GM18499 (cell line): Measurements from ENCODE around the gene SLC25A15.
"Not testable (repeated sequence)": the region's sequence is repeated elsewhere in the genome, so short reads cannot be mapped to it uniquely, and the experiment has no call there.

Source experiments
- ATAC-seq: cut with Tn5 transposase; IDR thresholded peaks from one replicate; pipeline ENCODE4 v1.9.1; 2021; ENCODE audit warnings: moderate number of reproducible peaks; ENCODE audit not compliant: insufficient read depth, unreplicated experiment

SLC25A15 gene

GRCh38 chr13:40812102-40812501, 22.7 kb downstream of the SLC25A15 start:
- ATAC-seq: no peak

GRCh38 chr13:40812724-40813445, 23.5 kb downstream of the SLC25A15 start:
- ATAC-seq: no peak

GRCh38 chr13:40813667-40814454, 24.4 kb downstream of the SLC25A15 start:
- ATAC-seq: no peak

GRCh38 chr13:40814803-40815202, 25.4 kb downstream of the SLC25A15 start:
- no peak for ATAC-seq

- no peak for ATAC-seq
These were observed 29.5 kb downstream of the SLC25A15 start for GRCh38 chr13:40818926-40819325.

GRCh38 chr13:40819797-40820315, 30.4 kb downstream of the SLC25A15 start:
- ATAC-seq: no peak

- not testable (repeated sequence) for ATAC-seq
These were observed 50.3 kb downstream of the SLC25A15 start for GRCh38 chr13:40839725-40840124.

- ATAC-seq: not testable (repeated sequence)
These were observed 51.5 kb downstream of the SLC25A15 start for GRCh38 chr13:40840955-40841354.
